Prostate gland (tissue), 2 donors: ENCODE results near the gene GDI1.
A peak's percentile ranks its signal among the peaks of the same experiment; 100 is the strongest.

ENCODE experiments used
- POLR2A ChIP-seq: fragments of 450-650 bp; IDR thresholded peaks from one replicate; pipeline ENCODE4 v1.6.1; 2016; ENCODE audit warnings: antibody characterized with exemption, mild to moderate bottlenecking
- TF ChIP-seq, protein P1 (sequence below), 4 experiments: fragments of 200-600 bp in 2 of 4; fragments of 450-650 bp in 2 of 4; sonication (generic) in 2 of 4; IDR thresholded peaks; 1 replicate in 3 of 4; 2 replicates in 1 of 4; pipeline ENCODE4 v1.5.1; 2016 to 2019; ENCODE audit warnings: antibody characterized with exemption in 4 of 4, mild to moderate bottlenecking in 2 of 4, moderate library complexity in 2 of 4

DNA sequence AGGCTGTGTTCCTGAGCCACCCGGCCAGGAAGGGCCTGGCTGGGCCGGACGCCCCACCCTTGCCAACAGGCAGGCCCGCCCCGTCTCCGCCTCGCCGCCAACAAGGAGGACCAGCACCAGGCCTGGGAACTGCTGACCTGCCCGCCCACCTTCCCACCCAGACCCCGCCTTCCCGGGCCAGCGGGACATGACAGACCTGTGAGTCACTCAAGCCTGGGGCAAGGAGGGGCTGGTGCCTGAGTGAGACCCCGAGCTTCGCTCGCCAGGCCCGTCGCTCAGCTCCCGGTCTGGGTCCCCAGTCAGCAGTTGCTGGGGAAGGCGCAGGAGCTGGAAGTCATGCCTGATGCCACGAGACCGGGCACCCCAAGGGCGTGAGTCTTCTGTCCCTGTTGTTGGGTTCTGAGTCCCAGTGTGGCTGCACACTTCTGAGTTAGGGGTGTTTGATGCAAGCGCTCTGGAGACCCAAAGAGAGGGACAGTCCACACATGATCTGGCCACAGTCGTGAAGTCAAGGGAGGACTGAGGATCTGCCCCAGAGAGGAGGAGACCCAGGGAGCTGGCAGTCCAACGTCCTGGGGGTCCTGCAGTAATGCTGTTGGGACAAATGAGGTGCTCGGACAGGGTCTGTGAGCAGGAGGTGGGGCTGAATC, 27.6 kb upstream of the GDI1 start, which contains the start of gene DNASE1L1:
- TF ChIP-seq, protein P1, sequence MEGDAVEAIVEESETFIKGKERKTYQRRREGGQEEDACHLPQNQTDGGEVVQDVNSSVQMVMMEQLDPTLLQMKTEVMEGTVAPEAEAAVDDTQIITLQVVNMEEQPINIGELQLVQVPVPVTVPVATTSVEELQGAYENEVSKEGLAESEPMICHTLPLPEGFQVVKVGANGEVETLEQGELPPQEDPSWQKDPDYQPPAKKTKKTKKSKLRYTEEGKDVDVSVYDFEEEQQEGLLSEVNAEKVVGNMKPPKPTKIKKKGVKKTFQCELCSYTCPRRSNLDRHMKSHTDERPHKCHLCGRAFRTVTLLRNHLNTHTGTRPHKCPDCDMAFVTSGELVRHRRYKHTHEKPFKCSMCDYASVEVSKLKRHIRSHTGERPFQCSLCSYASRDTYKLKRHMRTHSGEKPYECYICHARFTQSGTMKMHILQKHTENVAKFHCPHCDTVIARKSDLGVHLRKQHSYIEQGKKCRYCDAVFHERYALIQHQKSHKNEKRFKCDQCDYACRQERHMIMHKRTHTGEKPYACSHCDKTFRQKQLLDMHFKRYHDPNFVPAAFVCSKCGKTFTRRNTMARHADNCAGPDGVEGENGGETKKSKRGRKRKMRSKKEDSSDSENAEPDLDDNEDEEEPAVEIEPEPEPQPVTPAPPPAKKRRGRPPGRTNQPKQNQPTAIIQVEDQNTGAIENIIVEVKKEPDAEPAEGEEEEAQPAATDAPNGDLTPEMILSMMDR (IDR thresholded peaks at IDR 0.05): no peak
- peak; percentile 43 for TF ChIP-seq POLR2A
